Activated CD4-positive, alpha-beta T cell treated with anti-CD3 and anti-CD28 coated beads, Interleukin-2, amount 50 U/mL, for 16 hours (primary cell): Measurements from ENCODE around the gene ANKIB1.
"Not testable (repeated sequence)": the region's sequence is repeated elsewhere in the genome, so short reads cannot be mapped to it uniquely, and the experiment has no call there.

Source experiments
- DNase-seq: peaks from one replicate; pipeline ENCODE4 v3.0.0-alpha.2; 2020

Gene ANKIB1

GRCh38 chr7:92410162-92410561 lies 164.4 kb downstream of the ANKIB1 start:
- not testable (repeated sequence) for DNase-seq

DNA sequence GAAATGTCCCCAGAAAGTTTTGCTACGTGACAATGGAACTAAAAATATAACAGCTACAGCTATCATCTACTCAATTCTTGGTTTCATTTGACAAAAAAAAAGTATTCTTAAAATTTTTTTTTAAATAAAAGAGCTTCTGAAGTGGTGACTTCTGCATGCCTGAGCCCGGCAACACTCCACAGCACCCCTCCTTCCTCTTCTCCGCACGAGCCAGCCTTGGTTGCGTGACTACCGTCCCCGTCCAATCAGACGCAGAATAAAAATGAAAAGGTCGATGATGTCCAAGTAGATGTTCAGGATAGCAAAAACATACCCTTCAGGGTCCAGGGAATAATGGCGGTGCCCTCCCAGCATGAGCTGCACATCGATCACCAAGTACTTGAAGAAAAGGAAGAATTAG lies 167.0 kb downstream of the ANKIB1 start:
- no peak for DNase-seq

- no peak for DNase-seq
Observed at GRCh38 chr7:92413550-92413949, 167.8 kb downstream of the ANKIB1 start.

GRCh38 chr7:92415225-92415624 lies 169.5 kb downstream of the ANKIB1 start:
- no peak for DNase-seq

- no peak for DNase-seq
Observed at GRCh38 chr7:92417913-92418312, 172.1 kb downstream of the ANKIB1 start.

DNA sequence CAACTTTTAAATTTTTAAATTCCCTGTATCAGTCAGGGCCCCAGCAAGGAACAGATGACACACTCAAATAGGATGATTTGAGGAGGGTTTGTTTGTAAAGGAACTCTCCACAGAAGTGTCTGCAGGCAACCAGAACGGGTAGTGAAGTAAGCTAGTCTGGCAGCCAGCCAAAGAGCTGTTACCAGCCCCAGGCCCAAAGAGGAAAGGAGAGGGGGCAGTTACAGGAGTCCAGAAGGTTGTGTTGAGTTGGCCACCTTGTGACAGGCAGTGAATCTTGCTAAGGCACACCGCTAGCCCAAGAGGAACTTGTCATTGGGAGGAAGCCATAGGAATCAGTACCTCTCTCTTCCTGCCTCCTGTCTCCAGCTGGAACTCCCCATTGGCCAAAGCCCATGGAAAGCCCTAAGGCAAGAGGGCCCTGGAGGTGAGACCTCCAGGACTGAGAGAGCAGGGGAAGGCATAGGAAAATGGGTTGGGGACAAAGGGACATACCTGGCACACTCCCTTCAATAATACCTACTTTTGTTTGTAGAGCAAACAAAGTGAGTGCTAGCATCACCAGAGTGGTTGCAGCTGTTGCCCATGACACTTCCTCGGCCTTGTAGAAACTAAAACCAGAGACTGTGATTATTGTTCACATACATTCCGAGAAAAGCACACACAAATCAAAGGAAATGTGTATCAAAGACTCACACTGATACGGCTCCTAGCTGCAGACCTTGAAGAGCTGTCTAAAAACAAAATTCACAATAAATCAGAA lies 176.1 kb downstream of the ANKIB1 start:
- no peak for DNase-seq

DNA sequence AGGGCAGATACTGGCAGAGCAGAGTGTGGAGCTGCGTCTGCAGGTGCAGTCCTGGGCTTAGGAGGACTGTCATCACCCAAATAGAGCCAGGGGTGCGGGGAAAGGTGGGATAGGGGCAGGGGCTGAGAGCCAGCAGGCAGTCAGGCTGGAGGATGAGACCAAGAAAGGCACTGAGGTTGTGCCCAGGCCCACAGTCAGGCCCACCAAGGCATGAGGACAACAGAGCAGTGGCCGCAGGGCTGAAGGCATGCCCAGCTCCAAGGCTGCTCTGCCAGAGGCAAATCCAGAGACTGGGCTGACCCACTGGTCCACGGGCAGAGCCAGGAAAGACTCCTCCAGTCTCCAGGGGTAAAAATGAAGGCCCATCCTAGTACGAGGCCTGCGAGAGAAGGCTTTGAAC lies 177.2 kb downstream of the ANKIB1 start:
- DNase-seq, result no peak

DNA sequence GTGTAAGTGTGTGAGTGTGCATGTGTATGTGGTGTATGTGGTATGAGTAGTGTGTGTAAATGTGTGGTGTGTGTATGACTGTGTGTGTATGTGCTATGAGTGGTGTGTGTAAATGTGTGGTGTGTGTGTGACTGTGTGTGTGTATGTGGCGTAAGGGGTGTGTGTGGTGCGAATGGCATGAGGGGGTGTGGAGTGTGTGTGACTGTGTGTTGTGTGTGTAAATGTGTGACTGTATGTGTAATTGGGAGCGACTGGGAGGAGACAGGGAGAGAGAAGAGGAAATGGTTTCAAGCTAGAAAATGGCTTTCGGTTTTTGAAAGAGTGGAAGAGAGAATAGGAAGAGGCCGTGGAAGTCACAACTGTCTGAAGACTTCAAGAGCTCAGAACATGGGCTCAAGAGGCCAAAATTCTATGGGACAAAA lies 177.9 kb downstream of the ANKIB1 start:
- DNase-seq, result peak; percentile 9

GRCh38 chr7:92425311-92425947 lies 179.7 kb downstream of the ANKIB1 start:
- peak; percentile 39 for DNase-seq

DNA sequence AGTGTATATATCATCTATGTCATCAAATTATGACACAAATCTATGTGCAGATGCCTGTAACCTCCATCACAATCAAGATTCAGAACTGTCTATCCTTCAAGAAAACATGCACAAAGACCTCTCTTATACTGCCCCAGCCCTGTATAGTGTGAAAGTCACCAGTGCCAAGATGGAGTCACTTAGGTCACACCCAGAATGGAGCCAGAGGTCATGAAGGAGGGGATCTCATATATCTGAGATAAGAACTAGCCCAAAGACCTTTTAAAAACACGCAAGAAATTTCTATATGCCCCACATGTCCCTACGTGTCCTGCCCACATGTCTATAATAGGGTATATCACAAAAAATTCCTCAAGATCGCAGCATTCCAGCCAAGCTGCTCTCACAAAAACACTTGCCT lies 181.4 kb downstream of the ANKIB1 start:
- DNase-seq, result no peak

- DNase-seq, result no peak
Observed at GRCh38 chr7:92432299-92432946, 186.6 kb downstream of the ANKIB1 start.

DNA sequence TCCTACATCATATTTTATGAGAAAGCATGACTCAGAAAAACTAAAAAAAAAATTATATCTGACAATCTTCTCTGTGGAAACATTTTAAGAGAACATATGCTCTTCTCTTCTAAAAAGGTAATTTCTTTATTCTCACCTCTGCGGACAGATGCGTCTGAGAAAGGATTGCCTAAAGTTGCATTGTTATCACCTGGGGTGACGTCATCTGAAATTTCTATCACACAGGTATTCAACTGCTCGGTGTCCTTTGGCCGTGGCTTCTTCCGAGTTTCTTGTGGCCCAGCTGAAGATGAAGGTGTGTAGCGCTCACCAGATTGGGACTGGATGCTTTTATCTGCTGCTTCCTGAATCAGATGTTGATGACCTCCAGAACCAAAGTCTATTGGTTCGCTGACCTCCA lies 187.2 kb downstream of the ANKIB1 start:
- no peak for DNase-seq

DNA sequence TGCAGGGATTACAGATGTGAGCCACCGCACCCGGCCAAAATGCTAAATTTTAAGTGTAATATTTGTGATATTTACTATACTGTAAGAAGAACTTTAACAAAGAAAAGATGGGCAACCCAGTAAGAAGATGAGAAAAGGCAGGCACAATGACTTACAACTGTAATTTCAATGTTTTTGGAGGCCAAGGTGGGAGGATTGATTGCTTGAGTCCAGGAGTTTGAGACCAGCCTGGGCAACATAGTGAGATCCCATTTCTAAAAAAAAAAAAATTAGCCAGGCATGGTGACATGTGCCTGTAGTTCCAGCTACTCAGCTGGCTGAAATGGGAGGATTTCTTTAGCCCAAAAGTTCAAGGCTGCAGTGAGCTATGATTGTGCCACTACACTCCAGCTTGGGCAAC lies 189.8 kb downstream of the ANKIB1 start:
- DNase-seq, result no peak

DNA sequence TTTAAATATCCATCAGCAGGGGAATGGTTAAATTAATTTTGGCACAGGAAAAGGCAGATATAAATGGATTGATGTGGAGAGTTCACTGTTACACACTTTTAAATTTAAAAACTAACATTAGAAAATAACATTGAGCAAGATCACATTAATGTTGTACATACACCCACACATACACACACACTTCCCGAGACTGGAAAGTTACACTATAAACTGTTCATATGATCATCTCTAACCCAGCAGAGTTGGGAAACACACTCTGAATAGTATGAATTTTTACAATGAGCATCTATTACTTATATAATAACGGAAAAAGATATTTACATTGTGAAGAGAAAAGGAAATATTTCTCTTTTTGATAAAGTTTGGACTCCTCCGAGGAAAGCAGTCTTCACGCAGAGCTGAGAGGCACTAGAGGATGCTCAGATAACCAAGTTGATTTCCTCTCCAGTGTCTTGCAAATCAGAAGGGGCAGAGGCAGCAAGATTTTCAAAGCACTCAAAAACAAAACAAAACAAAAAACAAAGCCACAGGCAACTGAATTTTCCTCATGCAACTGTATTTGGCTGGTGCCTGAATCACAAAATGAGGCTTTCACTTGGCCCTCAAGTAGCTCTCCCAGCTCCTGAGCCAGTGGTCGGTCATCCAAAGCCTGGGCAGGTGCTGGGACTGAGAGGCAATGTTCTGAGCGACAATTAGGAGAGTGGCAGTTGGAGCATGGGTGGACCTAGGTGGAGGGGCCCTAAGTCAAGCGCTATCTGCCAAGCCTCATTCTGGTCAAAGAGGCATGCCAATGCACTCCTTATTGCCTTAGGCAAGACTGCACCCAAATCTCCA lies 191.1 kb downstream of the ANKIB1 start:
- no peak for DNase-seq

GRCh38 chr7:92437956-92438491 lies 192.2 kb downstream of the ANKIB1 start:
- no peak for DNase-seq

- DNase-seq, result not testable (repeated sequence)
Observed at GRCh38 chr7:92442720-92443119, 196.9 kb downstream of the ANKIB1 start.

DNA sequence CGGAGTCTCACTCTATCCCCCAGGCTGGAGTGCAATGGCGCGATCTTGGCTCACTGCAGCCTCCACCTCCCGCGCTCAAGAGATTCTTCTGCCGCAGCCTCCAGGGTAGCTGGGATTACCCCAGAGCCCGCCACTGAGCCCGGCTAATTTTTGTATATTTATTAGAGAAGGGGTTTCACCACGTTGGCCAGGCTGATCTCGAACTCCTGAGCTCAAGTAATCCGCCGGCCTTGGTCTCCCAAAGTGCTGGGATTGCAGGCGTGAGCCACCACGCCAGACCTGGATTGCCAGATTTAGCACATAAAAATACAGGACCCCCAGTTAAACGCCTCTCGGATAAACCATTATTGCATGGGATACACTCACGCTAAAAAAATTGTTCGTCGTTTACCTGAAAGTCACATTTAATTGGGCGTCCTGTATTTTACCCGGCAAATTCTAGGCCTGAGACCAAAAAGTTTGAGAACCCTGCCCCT lies 201.1 kb downstream of the ANKIB1 start:
- no peak for DNase-seq

DNA sequence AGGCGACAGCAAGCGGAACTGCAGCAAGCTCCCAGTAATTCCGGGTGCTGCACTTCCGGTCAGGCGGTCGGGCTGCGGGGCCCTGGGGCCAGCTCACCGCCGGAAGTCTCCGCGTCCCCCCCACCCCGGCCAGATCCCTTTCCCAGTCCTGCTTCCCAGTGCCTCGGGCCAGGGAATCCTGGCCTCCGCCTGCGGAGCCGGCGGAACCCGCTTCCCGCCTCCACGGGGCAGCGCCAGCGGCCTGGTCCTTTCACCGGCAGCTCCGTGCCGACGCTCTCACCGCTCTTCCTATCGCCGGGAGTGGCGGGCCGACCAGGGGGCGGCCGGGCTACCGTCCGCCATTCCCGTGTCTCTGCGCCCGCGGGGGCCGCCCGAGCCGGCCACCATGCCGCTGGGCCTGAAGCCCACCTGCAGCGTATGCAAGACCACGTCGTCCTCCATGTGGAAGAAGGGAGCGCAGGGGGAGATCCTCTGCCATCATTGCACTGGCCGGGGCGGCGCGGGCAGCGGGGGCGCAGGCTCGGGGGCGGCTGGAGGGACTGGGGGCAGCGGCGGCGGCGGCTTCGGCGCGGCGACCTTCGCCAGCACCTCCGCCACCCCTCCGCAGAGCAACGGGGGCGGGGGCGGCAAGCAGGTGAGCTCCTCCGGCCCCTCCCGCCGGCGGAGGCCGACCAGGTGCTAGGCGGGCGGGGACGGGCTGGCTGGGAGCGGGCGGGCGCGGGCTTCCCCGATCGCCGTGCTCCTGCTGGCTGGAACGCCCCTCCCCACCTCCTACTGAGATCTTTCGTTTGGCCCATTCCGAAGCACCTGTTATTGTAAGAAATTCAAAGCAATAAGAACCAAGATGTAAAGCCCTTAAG lies 201.8 kb downstream of the ANKIB1 start, which contains the start of gene GATAD1:
TSS of gene GATAD1 (plus strand) at position 138 of the 860 bp plus-strand sequence. CDS start at position 386, 248 bp downstream.
- DNase-seq, result peak; percentile 91

DNA sequence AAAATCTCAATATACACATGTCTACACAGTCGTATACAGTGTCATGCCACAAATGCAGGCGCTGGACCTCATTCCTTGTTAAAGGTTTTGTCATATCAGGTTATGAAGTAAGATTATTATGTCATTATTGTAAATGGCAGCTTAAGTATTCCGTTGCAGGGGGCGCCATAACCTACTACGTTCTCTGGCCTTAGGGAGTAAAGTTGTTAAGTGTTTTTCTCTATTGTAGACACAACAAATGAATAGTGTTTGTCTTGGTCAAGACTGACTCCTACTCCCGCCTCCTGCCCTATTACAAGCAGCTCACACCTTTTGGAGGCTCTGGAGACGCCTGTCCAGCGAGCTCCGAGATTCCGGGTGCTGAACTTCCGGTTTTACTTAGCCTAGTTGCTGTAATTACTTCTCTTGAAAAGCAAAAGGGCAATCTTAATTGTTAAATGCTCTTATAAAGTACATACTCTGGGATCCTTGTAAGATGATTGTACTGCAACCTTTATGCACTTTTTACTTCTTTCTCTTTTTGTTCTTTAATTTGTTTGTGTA lies 202.5 kb downstream of the ANKIB1 start:
- peak; percentile 55 for DNase-seq
